ENCODE measurements around the gene CRACDL. TPM values are rescaled to one million over a fixed set of nuclear protein-coding genes. Genes with fewer than 3 reads are reported as not detected.

CRACDL gene
- total RNA-seq, 1 experiment from 2014 or later = not detected

DNA sequence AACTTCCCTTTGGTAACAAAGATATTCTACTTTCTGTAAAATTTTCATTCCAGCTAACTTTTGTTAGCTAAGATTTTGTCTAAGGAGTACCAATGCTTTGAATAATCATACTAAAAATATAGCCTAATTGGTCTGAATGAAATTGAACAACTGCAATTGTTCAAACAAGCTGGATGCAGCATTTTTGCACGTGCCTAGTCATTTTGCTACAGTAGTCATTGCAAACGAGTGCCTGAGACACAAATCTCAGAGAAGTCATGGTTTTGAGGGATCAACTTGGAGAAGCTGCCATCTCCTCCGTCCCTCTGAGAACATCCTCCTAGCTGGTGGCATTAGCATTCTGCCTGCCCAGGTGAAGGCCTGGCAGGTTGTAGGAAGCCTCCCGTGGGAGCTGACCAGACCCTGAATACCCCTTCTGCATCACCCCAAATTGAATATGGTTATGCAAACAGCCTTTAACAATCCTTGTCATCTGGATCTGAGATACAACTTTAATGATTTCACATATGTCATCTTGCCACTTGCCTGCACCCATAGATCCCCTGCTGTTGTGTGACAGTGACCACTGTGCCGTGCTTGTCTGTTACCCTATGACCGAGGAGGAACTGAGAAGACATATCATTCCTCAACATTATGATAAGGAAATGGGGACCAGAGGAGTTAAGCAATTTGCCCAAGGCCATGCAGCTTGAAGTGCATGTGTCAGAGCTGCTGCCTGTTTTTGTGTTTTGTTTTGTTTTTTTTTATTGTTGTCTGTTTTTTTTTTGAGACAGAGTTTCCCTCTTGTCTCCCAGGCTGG, 176.0 kb downstream of the CRACDL start:
- H3K4me1 ChIP-seq (ENCODE audit: insufficient read depth, low read length) = peaks cover 24% of the 10 kb centered on the region
- no peaks in the 10 kb centered on the region for H4K20me1 ChIP-seq (ENCODE audit: low read length)
- ChIA-PET CTCF (interaction anchor here (0.5 kb wide), 1 partner anchor 31 kb away, joined by 8 read pairs; no protein-coding TSS in a partner anchor), POLR2A (ENCODE audit: unreplicated experiment) (interaction anchor here (0.6 kb wide), 1 partner anchor 58 kb away, joined by 3 read pairs; no protein-coding TSS in a partner anchor)
- no TSS peak for BruUV-seq (replicated peaks)
- H3K9ac ChIP-seq (ENCODE audit: low read length) = no peak overlapping the region
- intact Hi-C loops (cut with micrococcal nuclease) = no loop called here
- no peak overlapping the region for H2AFZ ChIP-seq (ENCODE audit: low read length)
- H3K9me3 ChIP-seq (ENCODE audit: low read length) = no peaks in the 10 kb centered on the region
- no peaks in the 10 kb centered on the region for H3K27me3 ChIP-seq (ENCODE audit: low read length)
- DNase-seq (no peak), ATAC-seq (no peak)
- TF ChIP-seq EZH2 (IDR thresholded peaks at IDR 0.05; ENCODE audit: low read length, unreplicated experiment) (no peak), EZH2phosphoT487 (IDR thresholded peaks at IDR 0.05; ENCODE audit: borderline replicate concordance, low read length) (no peak)
- TF ChIP-seq, protein P1, sequence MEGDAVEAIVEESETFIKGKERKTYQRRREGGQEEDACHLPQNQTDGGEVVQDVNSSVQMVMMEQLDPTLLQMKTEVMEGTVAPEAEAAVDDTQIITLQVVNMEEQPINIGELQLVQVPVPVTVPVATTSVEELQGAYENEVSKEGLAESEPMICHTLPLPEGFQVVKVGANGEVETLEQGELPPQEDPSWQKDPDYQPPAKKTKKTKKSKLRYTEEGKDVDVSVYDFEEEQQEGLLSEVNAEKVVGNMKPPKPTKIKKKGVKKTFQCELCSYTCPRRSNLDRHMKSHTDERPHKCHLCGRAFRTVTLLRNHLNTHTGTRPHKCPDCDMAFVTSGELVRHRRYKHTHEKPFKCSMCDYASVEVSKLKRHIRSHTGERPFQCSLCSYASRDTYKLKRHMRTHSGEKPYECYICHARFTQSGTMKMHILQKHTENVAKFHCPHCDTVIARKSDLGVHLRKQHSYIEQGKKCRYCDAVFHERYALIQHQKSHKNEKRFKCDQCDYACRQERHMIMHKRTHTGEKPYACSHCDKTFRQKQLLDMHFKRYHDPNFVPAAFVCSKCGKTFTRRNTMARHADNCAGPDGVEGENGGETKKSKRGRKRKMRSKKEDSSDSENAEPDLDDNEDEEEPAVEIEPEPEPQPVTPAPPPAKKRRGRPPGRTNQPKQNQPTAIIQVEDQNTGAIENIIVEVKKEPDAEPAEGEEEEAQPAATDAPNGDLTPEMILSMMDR (conservative IDR thresholded peaks at IDR 0.05; ENCODE audit: low read depth, low read length) = no peak
- H3K4me2 ChIP-seq (ENCODE audit: low read length) = no peak overlapping the region
- H3K9me2 ChIP-seq (replicated peaks; ENCODE audit: low read length) = no peaks in the 10 kb centered on the region
- H3K79me2 ChIP-seq (ENCODE audit: low read length) = no peaks in the 10 kb centered on the region
- H3K36me3 ChIP-seq (ENCODE audit: low read depth, low read length) = no peaks in the 10 kb centered on the region
- no peak overlapping the region for H3K4me3 ChIP-seq (ENCODE audit: low read length)
- no peaks in the 10 kb centered on the region for H3F3A ChIP-seq (ENCODE audit: low read length, unreplicated experiment)
- H3K27ac ChIP-seq (ENCODE audit: low read length) = no peak overlapping the region

DNA sequence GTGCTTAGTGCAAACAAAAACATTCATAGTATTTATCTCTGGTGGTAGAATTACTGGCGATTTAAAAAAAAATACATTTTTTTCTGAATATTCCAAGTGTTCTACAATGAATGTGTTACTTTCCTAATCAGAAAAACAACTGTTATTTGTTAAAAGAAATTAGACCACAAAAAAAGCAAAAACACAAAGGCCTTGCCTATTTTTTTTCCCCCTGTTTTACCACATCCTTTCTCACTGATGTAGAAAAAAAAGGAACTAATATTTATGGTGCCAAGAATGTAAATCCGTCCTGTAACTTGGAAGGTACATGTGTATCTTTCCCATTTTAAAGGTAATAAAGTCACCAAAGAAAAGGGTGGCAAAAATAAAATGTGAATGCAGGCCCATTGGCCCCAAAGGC, 176.7 kb downstream of the CRACDL start:
- Histone ChIP-seq H3K27ac (ENCODE audit: low read length) (no peak overlapping the region), H3K9me2 (replicated peaks; ENCODE audit: low read length) (no peaks in the 10 kb centered on the region), H2AFZ (ENCODE audit: low read length) (no peak overlapping the region), H3K4me1 (ENCODE audit: insufficient read depth, low read length) (peaks cover 24% of the 10 kb centered on the region), H3K9me3 (ENCODE audit: low read length) (no peaks in the 10 kb centered on the region), H3K36me3 (ENCODE audit: low read depth, low read length) (no peaks in the 10 kb centered on the region), H3K4me2 (ENCODE audit: low read length) (no peak overlapping the region), H4K20me1 (ENCODE audit: low read length) (no peaks in the 10 kb centered on the region), H3F3A (ENCODE audit: low read length, unreplicated experiment) (no peaks in the 10 kb centered on the region), H3K27me3 (ENCODE audit: low read length) (no peaks in the 10 kb centered on the region), H3K79me2 (ENCODE audit: low read length) (no peaks in the 10 kb centered on the region), H3K4me3 (ENCODE audit: low read length) (no peak overlapping the region), H3K9ac (ENCODE audit: low read length) (no peak overlapping the region)
- intact Hi-C loops (cut with micrococcal nuclease) = no loop called here
- no peak for ATAC-seq
- no peak for DNase-seq
- CTCF ChIA-PET = no interaction called here
- BruUV-seq (replicated peaks) = no TSS peak
- TF ChIP-seq EZH2 (IDR thresholded peaks at IDR 0.05; ENCODE audit: low read length, unreplicated experiment) (no peak), EZH2phosphoT487 (IDR thresholded peaks at IDR 0.05; ENCODE audit: borderline replicate concordance, low read length) (no peak)
- TF ChIP-seq, protein P1 (conservative IDR thresholded peaks at IDR 0.05; ENCODE audit: low read depth, low read length) = no peak
- POLR2A ChIA-PET (ENCODE audit: unreplicated experiment) = no interaction called here

Measured in PC-3 (cell line).